K562 (cell line): ENCODE measurements around the gene AKR1C3. TPM values are rescaled to one million over a fixed set of nuclear protein-coding genes. Genes with fewer than 3 reads are reported as not detected.
A peak's percentile ranks its signal among the peaks of the same experiment; 100 is the strongest.

ENCODE experiments used
- FOXO4 ChIP-seq: fragments of 450-650 bp; formaldehyde crosslinking; IDR thresholded peaks from 2 replicates; pipeline ENCODE4 v1.4.0; 2020; ENCODE audit warnings: mild to moderate bottlenecking, moderate library complexity
- NFYB ChIP-seq: IDR thresholded peaks from 2 replicates; pipeline ENCODE4 v1.6.1; 2011; ENCODE audit warnings: mild to moderate bottlenecking, moderate library complexity; ENCODE audit not compliant: insufficient read length; ENCODE audit errors: extremely low read depth
- PML ChIP-seq: IDR thresholded peaks from 2 replicates; pipeline ENCODE4 v1.6.1; 2012; ENCODE audit warnings: low read length, inconsistent platforms
- PRDM10 ChIP-seq: fragments of 450-650 bp; IDR thresholded peaks from 2 replicates; pipeline ENCODE4 v1.6.1; 2018; ENCODE audit not compliant: partially characterized antibody
- SRSF7 ChIP-seq: fragments of 200-400 bp; formaldehyde crosslinking; optimal IDR thresholded peaks from 2 replicates; pipeline ENCODE3; 2017; ENCODE audit warnings: mild to moderate bottlenecking, low read depth, low read length
- SUPT5H ChIP-seq: fragments of 450-650 bp; IDR thresholded peaks from 2 replicates; pipeline ENCODE4 v1.6.1; 2016
- TAL1 ChIP-seq: fragments of 450-650 bp; IDR thresholded peaks from 2 replicates; pipeline ENCODE4 v1.6.1; 2016; ENCODE audit warnings: mild to moderate bottlenecking
- ZNF124 ChIP-seq: sonication (generic); formaldehyde crosslinking; IDR thresholded peaks from 2 replicates; pipeline ENCODE4 v1.8.1; 2022; ENCODE audit warnings: missing genetic modification reagents
- ZNF175 ChIP-seq: fragments of 200-800 bp; sonication (Bioruptor generic); IDR thresholded peaks from 2 replicates; pipeline ENCODE4 v1.6.1; 2016; ENCODE audit warnings: low read depth, mild to moderate bottlenecking, missing genetic modification characterization, missing compliant biosample characterization
- ZNF217 ChIP-seq: sonication (generic); formaldehyde crosslinking; IDR thresholded peaks from 2 replicates; pipeline ENCODE4 v1.8.0; 2022; ENCODE audit warnings: mild to moderate bottlenecking, missing genetic modification reagents
- ZNF263 ChIP-seq: sonication (generic); formaldehyde crosslinking; IDR thresholded peaks from 2 replicates; pipeline ENCODE4 v1.8.0; 2022; ENCODE audit warnings: mild to moderate bottlenecking, missing genetic modification reagents, borderline replicate concordance
- ZNF318 ChIP-seq, 2 experiments: fragments of 450-650 bp; IDR thresholded peaks; 2 replicates each; pipeline ENCODE4 v1.6.1; 2016; ENCODE audit warnings: mild to moderate bottlenecking in 2 of 2, borderline replicate concordance in 1 of 2, low read depth in 1 of 2, moderate library complexity in 1 of 2
- ZNF668 ChIP-seq: fragments of 250-450 bp; sonication (Bioruptor Pico); IDR thresholded peaks from 2 replicates; pipeline ENCODE4 v1.8.0; 2022; ENCODE audit warnings: mild to moderate bottlenecking, inconsistent platforms
- ZSCAN32 ChIP-seq: fragments of 450-650 bp; formaldehyde crosslinking; IDR thresholded peaks from 2 replicates; pipeline ENCODE4 v1.4.0; 2020; ENCODE audit warnings: mild to moderate bottlenecking, moderate library complexity
- polyA plus RNA-seq, 8 experiments: library from polyadenylated mRNA; depleted of rRNA in 4 of 8; stranded (reverse) in 5 of 8; unstranded in 3 of 8; fragments of >200 nt; fragmentation: Nextera tagmentation in 2 of 8; fragmentation: Illumina TruSeq in 1 of 8; extraction: Ambion mirVana in 2 of 8; extraction: Trizol in 1 of 8; gene quantifications; 2 replicates each; pipeline versions ENCODE4 v1.2.1 to v1.2.3, GENCODE V29; 2011 to 2014; ENCODE audit warnings: inconsistent platforms in 1 of 8, missing spikeins in 1 of 8
- total RNA-seq, 7 experiments: library from RNA; depleted of rRNA in 6 of 7; stranded (reverse); fragments of >200 nt in 6 of 7; fragmentation: Illumina TruSeq in 2 of 7; extraction: Trizol in 2 of 7; gene quantifications; 2 replicates each; pipeline versions ENCODE4 v1.2.1 to v1.2.3, GENCODE V29; 2011 to 2021; ENCODE audit warnings: low replicate concordance in 1 of 7

Gene AKR1C3
- total and polyA plus RNA-seq, 9 of the 15 experiments (the other 6 are each of a cell fraction or from before 2014, with no cell fraction given), result 4.6 to 20.4 (median 10.1) TPM

GRCh38 chr10:5078547-5079180 lies 15.6 kb upstream of the AKR1C3 start (continued):
- no peak for TF ChIP-seq ZNF318 (IDR thresholded peaks at IDR 0.05; ENCODE audit: borderline replicate concordance in 1 of 2, low read depth in 1 of 2)
- TF ChIP-seq PML, result no peak
- TF ChIP-seq ZNF175 (CRISPR knock-in tag), result no peak
- TF ChIP-seq FOXO4, result no peak
- no peak for TF ChIP-seq ZNF124 (CRISPR knock-in tag)
- no peak for TF ChIP-seq ZNF217 (CRISPR knock-in tag)
- no peak; the same call in 1 of the 2 replicates for TF ChIP-seq ZNF668
- TF ChIP-seq SRSF7, result no peak
- peak; percentile 70 for TF ChIP-seq PRDM10
- no peak for TF ChIP-seq ZSCAN32
- TF ChIP-seq TAL1, result no peak
- no peak for TF ChIP-seq NFYB
- TF ChIP-seq ZNF263 (CRISPR knock-in tag), result no peak
- no peak for TF ChIP-seq SUPT5H
